Activated CD4-positive, alpha-beta T cell treated with anti-CD3 and anti-CD28 coated beads for 4 hours (primary cell): ENCODE results near the gene FREY1.

Source experiments
- DNase-seq, 2 donors: peaks; one replicate each; pipeline ENCODE4 v3.0.0-alpha.2; 2020

FREY1 gene, protein sequence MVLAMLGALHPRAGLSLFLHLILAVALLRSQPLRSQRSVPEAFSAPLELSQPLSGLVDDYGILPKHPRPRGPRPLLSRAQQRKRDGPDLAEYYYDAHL

DNA sequence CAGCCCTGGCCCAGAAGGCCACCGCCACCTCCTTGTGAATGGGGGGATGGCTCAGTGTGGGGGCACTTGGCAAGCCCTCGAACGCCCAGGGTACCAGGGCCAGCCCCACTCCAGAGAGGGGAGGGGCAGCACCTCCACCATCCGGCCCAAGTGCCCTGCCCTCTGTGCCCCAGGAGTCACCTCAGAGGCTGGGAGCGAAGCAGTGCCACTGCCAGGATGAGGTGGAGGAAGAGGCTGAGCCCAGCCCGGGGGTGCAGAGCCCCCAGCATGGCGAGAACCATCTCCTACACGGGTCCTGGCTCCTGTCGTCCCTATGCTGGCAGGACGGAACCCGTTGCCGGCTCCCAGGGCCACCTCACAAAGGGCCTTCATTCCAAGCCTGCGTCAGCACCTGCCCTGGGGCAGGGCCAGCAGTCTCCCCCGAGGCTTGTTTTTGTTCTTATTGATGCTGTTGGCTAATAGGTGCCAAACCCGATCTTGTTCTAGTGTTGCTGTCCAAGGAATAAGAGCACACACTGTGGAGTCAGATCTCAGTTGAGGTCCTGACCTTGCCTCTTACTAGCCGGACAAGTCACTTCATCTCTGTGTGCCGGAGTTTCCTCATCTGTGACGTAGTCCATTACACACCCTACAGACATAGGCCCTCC is at the start of gene FREY1:
FREY1 (minus strand) TSS at position 307 of the 647 bp plus-strand sequence; CDS start at position 281, 26 bp downstream.
- no peak for DNase-seq

DNA sequence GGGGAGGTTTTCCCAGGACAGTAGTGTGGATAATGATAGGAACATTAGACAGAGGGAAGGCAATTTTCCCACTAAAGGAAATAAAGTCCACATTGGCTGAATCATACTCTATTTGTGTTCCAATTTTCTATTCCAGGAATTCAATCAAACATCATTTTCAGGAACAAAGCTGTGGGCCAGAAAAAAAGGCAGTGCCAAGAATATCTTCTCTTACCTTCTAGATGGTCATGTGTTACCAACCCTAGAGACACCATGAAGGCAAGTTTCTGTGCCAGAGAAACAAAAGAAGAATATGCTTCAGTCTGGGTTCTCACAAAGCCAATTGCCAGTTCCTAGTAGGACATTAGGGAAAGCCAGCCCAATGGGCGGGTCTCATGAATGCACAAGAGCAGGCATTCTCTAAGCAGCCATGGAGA is 42.9 kb upstream of the FREY1 start:
- no peak for DNase-seq

DNA sequence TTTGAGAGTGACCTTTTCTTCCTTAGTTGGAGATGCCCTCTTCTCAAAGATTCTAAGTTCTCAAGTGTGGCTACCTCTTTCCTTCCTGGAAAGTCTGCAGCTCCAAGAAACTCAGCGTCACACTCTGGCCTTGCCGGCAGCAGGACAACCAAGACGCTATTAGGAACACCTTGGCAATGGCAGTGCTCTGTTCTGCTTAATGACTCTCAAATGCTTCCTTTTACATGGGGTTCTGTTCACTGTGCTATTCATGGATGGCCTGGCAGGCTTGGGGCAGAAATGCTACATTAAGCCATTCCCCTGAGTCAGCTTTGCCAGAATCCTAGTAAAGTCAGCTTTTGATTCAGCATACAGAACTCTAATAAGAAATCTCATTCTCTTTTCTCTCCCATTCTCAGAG is 41.3 kb upstream of the FREY1 start:
- no peak for DNase-seq

DNA sequence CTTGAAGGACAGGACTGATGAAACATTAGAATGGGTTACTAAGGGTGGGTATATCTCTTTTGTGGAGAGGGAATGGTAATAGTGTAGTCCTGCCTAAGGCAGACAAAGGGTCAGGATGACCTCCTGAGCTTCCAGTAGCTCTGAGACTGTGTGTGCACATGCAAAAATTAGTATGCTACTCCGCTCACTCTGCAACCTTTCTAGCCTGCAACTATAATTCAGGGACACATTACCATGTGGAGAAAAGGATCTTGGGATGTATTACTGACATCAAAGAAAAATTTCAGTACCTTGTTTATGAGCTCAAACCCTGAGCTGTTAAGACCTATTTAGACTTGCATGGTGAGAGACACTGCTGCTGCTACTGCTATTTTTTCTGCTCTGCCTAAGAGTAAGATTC is 40.8 kb upstream of the FREY1 start:
- no peak for DNase-seq

DNA sequence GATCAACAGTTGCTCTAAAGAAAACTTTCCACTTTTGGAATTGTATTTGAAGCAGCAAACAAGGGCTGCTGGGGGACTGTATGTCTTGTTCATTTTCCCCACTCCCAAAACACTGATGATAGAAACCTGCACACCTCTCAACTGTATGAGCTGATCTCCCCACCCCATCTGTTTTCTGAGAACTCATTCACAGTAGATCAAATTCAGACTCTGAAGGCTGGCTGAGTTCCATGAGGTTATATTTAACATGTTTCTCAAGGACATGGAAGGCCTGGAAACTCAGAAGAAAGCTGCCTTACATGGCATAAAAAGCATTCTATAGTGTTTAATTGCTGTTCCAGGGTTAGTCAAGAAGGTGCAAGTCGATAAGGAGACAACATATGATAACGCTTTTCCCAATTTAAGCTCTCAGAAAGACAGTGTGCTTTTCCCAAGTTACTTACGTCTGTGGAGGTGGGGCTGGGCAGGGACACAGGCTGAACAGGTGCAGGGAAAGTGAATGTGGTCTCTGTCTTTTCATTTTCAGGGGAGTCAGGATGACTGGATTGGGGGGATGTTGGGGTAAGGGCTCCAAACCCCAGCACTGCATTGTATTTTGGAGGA is 38.4 kb upstream of the FREY1 start:
- DNase-seq = no peak

DNA sequence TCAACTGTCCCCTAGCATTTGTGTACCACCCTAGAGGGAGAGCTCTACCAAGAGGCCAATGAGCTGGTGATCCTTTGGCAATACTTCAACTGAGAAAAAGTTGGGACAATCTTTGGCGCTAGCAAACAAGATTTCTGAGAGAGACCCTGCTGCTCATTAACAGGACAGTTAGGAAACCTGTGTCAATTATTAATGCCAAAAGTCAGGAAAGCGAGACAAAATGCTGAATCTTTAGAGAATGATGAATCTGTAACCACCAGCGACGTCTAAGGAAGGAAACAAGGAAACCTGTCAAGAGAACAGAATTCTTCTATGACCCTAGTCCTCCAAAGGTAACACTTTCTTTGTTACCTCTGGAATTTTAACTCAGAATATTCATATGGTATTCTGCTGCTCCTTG is 35.3 kb upstream of the FREY1 start:
- DNase-seq = no peak

DNA sequence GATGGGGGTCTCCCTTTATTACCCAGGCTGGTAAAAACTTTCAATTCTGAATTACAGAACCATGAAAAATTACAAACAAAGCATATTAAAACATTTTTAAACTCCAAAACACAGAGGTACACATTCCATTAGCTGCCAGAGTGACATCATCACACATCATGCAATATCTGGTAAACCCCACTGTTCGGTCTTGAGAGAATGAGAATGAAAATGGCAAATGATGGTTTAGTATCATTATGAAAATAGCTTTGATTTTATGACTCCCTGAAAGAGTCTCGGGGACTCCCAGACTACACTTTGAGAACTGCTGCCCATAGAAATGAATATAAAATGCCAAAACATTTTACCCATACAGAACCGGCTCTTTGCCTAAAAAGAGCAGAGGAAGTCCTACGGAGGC is 34.2 kb upstream of the FREY1 start:
- DNase-seq = no peak

DNA sequence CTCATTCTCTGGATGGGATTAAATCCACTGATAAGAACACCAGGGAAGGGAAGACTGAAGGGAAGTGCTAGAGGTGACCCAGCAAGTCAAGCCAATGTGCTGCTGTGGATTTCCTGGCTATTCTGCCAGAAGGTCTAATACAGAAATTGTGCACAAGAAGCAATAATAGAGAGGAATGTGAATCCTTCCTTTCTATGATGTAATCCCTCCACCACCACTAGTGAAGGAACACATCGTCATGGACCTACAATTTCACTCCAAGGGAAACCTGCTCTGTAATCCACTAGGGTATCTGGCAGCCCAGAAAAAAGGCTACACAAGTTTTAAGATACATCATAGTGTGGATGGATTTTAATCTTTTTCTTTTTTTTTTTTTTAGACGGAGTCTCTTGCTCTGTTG is 32.8 kb upstream of the FREY1 start:
- DNase-seq = no peak

DNA sequence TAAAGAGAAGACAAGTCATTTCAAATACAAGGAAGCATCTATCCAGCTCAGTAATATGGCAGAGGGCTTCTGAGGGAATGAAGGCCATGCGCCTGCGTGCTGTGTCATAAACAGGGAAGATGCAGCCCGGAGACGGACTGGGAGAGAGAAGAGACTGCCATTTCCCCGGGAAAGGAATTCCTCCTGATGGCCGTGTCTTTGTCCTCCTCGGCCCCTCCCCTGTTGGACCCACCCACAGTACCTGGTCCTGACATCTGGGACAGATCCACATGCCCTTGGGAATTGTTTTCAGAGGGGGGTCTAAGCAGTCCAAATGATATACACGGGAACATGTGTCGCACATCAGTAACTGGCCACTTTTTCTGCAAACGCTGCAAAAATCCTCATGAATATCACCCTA is 30.8 kb upstream of the FREY1 start:
- DNase-seq = no peak

DNA sequence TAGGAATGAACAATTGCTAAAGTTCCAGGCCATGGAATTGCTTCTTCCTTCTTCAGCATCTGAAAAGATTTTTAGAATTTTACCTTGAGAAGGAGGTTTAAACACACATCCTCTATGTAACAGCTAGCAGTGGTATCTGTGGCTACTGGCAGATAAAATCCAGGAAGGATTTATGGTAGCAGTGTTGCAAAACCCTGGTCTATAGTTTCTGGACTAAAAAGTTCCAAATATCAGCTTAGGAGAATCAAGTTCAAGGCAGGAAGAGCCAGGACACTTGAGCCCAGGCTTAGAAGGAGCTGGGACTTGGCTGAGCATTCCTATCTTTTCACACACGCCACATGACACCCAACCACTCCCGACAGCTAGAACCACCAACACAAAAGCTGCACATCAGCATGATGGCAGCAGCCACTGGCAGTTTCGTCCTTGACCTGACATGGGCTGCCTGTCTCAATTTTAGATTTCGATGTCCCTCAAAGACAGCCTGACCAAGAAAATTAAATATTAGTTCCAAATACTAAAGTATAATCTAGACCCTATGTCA is 29.5 kb upstream of the FREY1 start:
- DNase-seq = no peak

DNA sequence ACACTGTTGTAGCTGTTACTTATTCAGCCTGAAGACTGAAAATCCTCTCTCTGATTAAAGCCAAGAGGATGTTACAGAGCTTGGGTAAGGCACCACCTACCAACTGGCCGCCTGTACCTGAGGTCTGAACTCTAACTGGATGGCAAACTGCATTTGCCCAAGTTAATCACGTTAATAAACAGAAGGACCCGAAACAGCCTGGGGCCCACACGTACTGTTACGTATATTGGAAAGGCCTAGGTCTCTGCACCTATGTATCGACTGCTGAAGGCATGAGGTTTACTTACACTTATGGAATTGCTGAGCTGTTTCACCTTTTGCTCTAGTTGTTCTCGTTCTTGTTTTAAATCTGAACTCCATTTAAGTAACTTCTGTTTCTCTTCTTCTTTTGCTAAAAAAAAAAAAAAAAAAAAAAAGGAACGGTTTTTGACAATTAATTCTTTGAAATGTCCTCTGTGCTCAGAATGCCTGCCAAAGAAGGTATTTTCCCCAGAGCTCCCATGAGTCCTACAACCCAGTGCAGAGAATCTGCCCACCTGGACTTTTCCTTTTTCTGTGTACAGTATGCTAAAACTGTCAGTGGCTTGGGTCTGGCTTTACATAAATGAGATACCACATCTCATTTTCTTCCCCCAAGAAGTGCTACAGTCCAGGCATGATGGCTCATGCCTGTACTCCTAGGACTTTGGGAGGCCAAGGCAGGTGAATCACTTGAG is 28.4 kb upstream of the FREY1 start:
- DNase-seq = no peak

DNA sequence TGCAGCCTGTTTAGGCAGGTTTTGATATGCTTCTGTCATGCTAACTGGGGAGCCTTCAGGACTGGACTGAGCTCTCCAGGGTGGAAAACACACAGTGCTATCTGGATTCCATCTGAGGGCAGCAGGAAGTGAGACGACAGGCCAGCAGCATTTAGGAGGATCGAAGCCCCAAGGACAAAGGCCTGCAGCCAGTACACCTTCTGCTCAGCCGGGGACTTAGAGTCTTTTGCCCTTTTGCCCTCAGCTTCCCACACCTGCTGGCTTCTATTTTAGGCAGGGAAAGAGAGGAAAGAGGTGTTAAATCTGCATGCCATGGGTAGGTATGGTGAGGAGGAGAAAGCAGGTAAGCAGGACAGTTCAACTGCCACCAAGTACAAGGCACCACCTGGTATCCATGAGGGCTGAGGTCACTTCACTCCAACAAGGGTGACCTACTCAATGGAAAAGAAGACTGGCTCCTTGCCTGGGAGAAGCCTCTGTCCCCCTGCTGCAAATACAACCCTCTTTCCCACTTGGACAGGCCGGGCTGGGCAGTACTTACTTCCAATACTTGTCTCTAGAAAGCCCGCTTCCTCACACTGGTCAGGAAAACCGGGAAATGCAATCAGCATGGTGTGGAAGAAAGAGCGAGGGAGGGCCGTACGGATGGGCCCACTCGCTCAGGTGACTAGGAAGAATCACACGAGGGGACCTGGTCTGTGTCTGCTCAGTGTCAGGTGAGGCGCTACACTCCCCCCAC is 27.7 kb upstream of the FREY1 start:
- no peak for DNase-seq

DNA sequence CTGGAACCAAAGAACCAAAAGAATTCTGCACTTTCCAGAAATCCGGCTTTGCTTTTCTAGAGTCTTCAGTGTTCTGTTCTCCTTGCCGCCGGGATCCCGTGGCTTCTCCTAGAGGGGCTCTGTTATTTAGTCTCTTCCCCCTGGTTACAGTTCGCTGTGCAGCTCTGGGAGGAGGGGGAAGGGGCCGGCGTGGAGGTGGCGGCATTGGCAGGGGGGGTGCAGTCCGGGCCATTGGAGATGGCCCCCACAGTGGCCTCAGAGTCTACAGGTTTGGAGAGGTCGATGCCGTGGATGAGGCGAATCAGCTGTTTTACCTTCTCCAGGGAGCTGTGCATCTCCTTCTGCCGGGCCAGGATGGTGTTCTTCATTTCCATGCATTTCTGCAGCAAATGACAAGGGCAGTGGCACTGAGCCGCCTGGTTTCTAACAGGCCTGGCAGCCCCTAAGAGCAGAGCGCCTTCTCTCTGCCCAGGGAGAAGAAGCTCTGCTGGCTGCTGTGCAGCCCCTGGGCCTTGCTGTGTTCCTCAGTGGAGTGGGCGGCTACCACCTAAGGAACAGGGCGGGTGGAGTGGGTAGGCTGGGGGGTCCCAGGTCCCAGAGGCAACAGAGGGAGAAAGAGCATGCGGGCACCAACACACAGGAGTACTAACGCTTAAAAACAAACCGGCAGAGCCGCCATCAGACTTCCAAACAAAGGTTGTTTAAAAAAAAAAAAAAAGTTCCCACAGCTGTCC is 26.9 kb upstream of the FREY1 start:
- no peak for DNase-seq

DNA sequence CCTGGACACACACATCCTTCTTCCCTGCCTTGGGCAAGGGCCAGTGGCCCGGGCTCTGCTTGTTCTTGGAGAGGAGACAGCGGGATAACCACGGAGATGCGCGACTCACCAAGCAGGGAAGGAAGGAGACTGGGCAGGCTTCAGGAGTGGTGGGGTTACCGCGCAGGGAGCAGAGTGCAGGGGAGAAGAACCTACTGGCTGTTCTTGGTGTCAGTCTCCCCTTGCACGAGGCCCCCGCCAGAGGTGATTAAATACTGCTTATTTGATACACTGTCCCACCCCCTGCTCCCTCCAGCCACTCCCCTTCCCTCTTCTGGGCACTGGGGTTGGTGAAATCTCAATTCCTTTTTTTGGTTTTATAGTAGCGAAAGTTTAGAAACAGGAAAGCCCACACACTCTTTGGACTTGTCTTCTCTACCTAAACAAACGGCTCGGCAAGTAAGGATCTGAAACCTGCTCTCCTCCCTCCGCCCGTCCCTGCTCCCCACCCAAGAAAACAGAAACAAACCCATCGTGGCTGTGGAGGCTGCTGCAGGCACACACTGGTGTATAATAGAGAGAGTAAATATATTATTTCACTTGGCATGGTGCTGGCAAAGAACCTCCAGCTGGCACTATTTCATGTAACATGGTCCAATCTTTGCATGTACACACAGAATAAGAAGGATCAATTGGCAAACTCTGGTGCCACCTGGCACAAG is 26.2 kb upstream of the FREY1 start:
- DNase-seq = no peak

DNA sequence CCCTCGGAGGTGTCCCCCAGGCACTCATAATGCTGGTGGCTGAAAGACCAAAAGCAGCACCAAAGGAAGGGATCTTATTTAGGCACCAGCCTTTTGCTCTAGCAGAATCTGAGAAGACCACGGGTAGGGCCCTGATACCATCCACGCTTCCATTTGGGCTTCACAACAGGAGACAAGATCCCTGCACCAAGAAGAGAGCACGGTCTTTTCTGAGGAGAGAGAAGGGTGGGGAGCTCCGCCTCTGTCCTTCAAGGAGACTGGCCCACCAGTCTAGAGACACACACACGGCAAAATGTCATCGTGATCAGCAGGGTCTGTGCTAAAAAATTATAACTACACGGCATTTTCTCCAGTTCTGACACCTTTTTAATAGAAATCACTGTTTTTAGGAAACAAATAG is 25.1 kb upstream of the FREY1 start:
- no peak for DNase-seq

DNA sequence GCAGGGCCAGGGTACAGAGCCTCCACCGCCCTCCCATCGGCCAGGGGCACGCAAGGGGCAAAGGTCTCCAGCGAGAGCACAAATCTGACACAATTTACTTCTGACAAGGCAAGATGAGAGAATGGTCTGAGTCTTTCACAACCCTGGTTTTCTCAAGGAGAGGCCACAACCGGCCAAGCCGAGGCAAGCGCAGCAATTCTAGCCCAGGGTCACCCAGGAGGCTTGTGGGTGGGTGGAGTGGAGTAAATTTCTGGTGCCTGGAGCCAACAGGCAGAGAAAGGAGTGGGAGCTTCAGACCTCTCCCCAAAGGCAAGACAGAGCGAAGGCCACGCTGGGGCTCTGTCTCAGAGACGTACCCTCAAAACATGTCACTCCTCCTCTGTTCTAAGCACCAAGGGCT is 24.7 kb upstream of the FREY1 start:
- DNase-seq = no peak

DNA sequence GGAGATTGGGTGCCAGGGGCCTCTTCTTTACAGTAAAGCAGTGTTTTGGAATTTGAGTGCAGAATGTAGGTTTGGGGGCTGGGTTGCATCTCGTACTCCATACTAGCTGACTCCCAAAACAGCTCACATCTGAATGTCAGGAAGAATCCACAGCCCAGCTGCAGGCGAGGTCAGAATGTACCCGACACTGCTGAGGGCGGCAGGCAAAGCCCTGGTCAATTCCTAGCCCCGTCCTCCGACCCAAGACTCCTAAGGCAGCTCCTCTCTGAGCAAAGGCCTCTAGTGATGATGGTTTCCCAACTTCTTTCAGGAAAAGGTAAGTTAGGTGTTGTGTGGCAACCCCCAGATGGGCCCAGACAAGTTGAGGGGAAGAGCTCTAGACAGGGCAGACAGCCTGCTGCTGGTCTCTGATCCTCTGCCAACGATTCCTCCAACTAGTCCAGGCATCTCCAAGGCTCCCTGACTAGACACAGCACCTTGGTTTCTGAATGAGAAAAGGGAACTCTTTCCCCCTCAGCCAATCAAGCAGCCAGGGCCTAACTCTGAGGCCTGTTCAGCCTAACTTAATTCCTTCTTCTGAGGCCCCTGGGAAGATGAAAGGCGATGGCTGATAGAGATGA is 24.0 kb upstream of the FREY1 start:
- DNase-seq = no peak

DNA sequence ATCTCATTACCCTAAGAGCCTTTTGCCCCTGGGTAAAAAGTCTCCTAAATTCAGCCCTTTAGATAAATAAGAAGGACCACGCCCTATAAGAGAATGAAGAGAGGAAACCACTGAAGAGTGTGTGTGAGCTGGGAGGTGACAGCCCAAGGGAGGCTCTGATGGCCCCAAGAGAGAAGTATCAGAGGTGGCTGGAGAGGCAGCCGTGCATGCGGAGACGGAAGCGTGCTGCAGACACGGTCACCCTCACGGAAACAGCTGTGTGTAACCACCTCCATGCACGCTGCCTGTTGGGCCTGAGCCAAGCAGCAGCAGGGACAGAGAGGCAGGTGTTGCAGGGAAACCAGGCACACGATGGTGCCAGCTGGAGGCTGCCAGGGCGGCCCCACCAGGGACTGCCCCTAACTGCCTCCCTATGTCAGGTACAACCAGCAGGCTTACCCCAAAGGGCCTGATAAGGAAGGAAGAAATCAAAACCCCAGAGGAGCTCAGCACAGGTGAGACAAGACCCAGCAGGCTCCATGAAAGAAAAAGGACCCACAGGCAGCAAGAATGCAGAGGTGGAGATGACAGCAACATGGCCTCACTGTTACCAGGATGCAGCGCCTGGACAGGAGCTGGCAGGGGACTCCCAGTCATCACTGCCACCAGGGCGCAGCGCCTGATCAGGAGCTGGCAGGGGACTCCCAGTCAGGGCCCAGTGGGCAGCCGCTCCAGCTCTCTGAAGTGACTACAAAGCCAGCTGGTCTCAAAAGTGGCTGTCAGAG is 23.1 kb upstream of the FREY1 start:
- no peak for DNase-seq

DNA sequence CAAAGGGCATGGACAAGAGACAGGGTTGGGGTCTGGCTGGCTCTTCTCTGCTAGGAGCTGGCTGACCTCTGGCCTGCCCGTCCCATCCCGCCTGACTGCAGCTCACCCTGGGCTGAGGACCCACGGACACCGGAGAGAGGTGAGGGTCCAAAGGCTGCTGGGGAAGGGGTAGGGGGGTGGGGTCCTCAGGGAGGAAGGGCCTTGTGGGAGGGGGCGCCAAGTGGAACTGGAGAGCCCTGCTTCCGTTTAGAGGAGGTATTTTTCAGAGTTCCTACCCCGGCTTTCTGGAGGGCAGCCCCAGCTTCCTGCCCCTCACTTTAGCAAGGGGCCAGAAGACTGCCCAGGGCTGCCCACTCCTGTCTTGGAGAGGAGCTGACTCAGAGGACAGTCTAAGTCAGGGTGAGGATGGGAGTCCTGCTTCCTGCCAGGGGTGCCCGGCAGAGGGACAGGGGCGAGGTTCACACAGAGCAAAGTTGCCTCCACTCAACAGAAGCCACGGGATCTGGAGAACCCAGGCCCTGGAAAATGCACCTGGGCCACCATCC is 22.5 kb upstream of the FREY1 start:
- no peak for DNase-seq

DNA sequence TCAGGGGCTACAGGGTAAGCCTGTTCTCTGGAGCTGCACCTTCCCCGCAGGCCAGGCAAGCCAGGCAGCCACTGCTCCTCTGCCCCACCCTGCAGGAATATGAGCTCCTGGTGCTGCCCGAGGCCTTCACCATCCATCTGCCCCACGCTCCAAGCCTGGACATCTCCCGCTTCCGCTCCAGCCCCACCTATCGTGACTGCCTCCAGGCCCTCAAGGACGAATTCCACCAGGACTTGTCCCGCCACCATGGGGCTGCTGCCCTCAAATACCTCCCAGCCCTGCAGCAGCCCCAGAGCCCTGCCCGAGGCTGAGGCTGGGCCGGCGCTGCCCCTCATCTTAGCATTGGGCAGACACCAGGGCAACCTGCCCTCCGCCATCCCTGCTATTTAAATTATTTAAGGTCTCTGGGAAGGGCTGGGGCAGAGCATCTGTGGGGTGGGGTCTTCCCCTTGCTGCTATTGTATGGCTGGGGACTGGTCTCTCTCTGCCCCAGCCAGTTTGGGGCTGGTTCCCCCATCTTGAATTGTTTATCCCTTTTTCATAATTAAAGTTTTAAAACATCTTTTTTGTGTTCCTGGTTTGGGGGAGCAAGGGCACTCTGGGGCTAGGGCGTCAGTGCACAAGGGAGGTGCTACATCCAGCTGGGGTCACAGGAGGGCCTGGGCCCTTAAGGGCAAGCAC is 21.6 kb upstream of the FREY1 start:
- DNase-seq = no peak
